ENCODE results near the gene GLRA3. TPM values are rescaled to one million over a fixed set of nuclear protein-coding genes. Genes with fewer than 3 reads are reported as not detected.

The GLRA3 gene
- total RNA-seq, 4 donors from 2014 or later, result not detected

GRCh38 chr4:174813292-174813691 lies 15.8 kb downstream of the GLRA3 start:
- H3K4me1 ChIP-seq, result no peaks in the 10 kb centered on the region
- no peak overlapping the region for H3K4me3 ChIP-seq
- 65 to 67% methylated on average over 2 of the region's 2 CpGs for WGBS, 2 donors
- DNase-seq (ENCODE audit: low spot score in 2 of 2), result no peak
- no peaks in the 10 kb centered on the region for H3K27me3 ChIP-seq
- no peak overlapping the region for H3K27ac ChIP-seq
- H3K36me3 ChIP-seq, result no peaks in the 10 kb centered on the region
- peaks cover 0 to 10% (median 0%) of the 10 kb centered on the region in 4 donors for H3K9me3 ChIP-seq
- no peak for TF ChIP-seq EP300 (IDR thresholded peaks at IDR 0.05)
- TF ChIP-seq CTCF (IDR thresholded peaks at IDR 0.05), result no peak
- TF ChIP-seq POLR2A (IDR thresholded peaks at IDR 0.05), result no peak

- no peak overlapping the region for H3K4me3 ChIP-seq
- no peaks in the 10 kb centered on the region for H3K36me3 ChIP-seq
- TF ChIP-seq POLR2A (IDR thresholded peaks at IDR 0.05) (no peak), EP300 (IDR thresholded peaks at IDR 0.05) (no peak), CTCF (IDR thresholded peaks at IDR 0.05) (no peak)
- H3K27me3 ChIP-seq, result no peaks in the 10 kb centered on the region
- no peaks in the 10 kb centered on the region for H3K4me1 ChIP-seq
- peaks cover 0 to 10% (median 0%) of the 10 kb centered on the region in 4 donors for H3K9me3 ChIP-seq
- no peak overlapping the region for H3K27ac ChIP-seq
- 35 to 49% methylated on average over 2 of the region's 2 CpGs for WGBS, 2 donors
- DNase-seq (ENCODE audit: low spot score in 2 of 2), result no peak
Observed at GRCh38 chr4:174810834-174811233, 18.2 kb downstream of the GLRA3 start.

- 74% methylated on average over 5 of the region's 5 CpGs for WGBS, 2 donors
- no peak overlapping the region for H3K4me3 ChIP-seq
- TF ChIP-seq EP300 (IDR thresholded peaks at IDR 0.05), result no peak
- no peak for TF ChIP-seq CTCF (IDR thresholded peaks at IDR 0.05)
- TF ChIP-seq POLR2A (IDR thresholded peaks at IDR 0.05), result no peak
- no peaks in the 10 kb centered on the region for H3K4me1 ChIP-seq
- no peak for DNase-seq (ENCODE audit: low spot score in 2 of 2)
- peaks cover 0 to 3% (median 0%) of the 10 kb centered on the region in 4 donors for H3K9me3 ChIP-seq
- H3K36me3 ChIP-seq, result no peaks in the 10 kb centered on the region
- no peaks in the 10 kb centered on the region for H3K27me3 ChIP-seq
- H3K27ac ChIP-seq, result no peak overlapping the region
Observed at GRCh38 chr4:174808836-174809235, 20.2 kb downstream of the GLRA3 start.

- Histone ChIP-seq H3K27ac (no peak overlapping the region), H3K27me3 (no peaks in the 10 kb centered on the region), H3K4me1 (no peaks in the 10 kb centered on the region), H3K4me3 (no peak overlapping the region), H3K36me3 (no peaks in the 10 kb centered on the region), H3K9me3 (no peaks in the 10 kb centered on the region)
- no peak for DNase-seq (ENCODE audit: low spot score in 2 of 2)
- TF ChIP-seq CTCF (IDR thresholded peaks at IDR 0.05) (no peak), POLR2A (IDR thresholded peaks at IDR 0.05) (no peak), EP300 (IDR thresholded peaks at IDR 0.05) (no peak)
- 79 to 91% methylated on average over 2 of the region's 2 CpGs for WGBS, 2 donors
Observed at GRCh38 chr4:174808119-174808518, 20.9 kb downstream of the GLRA3 start.

GRCh38 chr4:174805746-174806145 lies 23.3 kb downstream of the GLRA3 start:
- H3K27me3 ChIP-seq, result no peaks in the 10 kb centered on the region
- no peaks in the 10 kb centered on the region for H3K9me3 ChIP-seq
- no peak overlapping the region for H3K27ac ChIP-seq
- 82 to 91% methylated on average over 1 of the region's 1 CpG for WGBS, 2 donors
- no peaks in the 10 kb centered on the region for H3K36me3 ChIP-seq
- DNase-seq (ENCODE audit: low spot score in 2 of 2), result no peak
- no peaks in the 10 kb centered on the region for H3K4me1 ChIP-seq
- no peak for TF ChIP-seq CTCF (IDR thresholded peaks at IDR 0.05)
- TF ChIP-seq POLR2A (IDR thresholded peaks at IDR 0.05), result no peak
- TF ChIP-seq EP300 (IDR thresholded peaks at IDR 0.05), result no peak
- H3K4me3 ChIP-seq, result no peak overlapping the region

Data from tibial nerve (tissue), 4 donors.